Epithelial cell of esophagus (primary cell): ENCODE measurements around the gene SPRR2D.
"Not testable (repeated sequence)": the region's sequence is repeated elsewhere in the genome, so short reads cannot be mapped to it uniquely, and the experiment has no call there.

Experiments used
- DNase-seq: peaks from one replicate; pipeline ENCODE4 v3.0.0; 2010; ENCODE audit warnings: low read depth
- H3K4me3 ChIP-seq: 2 replicates; pipeline ENCODE4 v1.5.1; 2011; ENCODE audit warnings: mild to moderate bottlenecking, low read length, control low read depth
- CTCF ChIP-seq: IDR thresholded peaks from 2 replicates; pipeline ENCODE4 v1.5.1; 2011; ENCODE audit warnings: low read depth, mild to moderate bottlenecking, low read length, control low read depth, inconsistent platforms; ENCODE audit not compliant: insufficient read depth; ENCODE audit errors: missing control alignments

The SPRR2D gene

GRCh38 chr1:153058826-153059784 is 18.2 kb upstream of the SPRR2D start:
- DNase-seq: peak; percentile 54

GRCh38 chr1:153058154-153058553 is 17.2 kb upstream of the SPRR2D start:
- TF ChIP-seq CTCF: peak; percentile 13

More at GRCh38 chr1:153058826-153059784, 18.2 kb upstream of the SPRR2D start:
- H3K4me3 ChIP-seq: no peak overlapping the region
- TF ChIP-seq CTCF: no peak

GRCh38 chr1:153057375-153057774 is 16.5 kb upstream of the SPRR2D start, which contains the start of gene SPRR2A:
Gene SPRR2A, minus strand, starts transcription at chr1:153057512. Its CDS starts 777 bp downstream, at chr1:153056735.
- peak; percentile 66 for DNase-seq
- no peak for TF ChIP-seq CTCF
- no peak within 1 kb of the TSS for H3K4me3 ChIP-seq

More at GRCh38 chr1:153058154-153058553, 17.2 kb upstream of the SPRR2D start:
- no peak for DNase-seq
- H3K4me3 ChIP-seq: no peak overlapping the region

- TF ChIP-seq CTCF: peak; percentile 13
- not testable (repeated sequence) for H3K4me3 ChIP-seq
Observed at GRCh38 chr1:153056111-153056510, 15.2 kb upstream of the SPRR2D start.

GRCh38 chr1:153049211-153049610 is 8.3 kb upstream of the SPRR2D start:
- no peak for TF ChIP-seq CTCF
- H3K4me3 ChIP-seq: no peak overlapping the region

More at GRCh38 chr1:153056111-153056510, 15.2 kb upstream of the SPRR2D start:
- DNase-seq: not testable (repeated sequence)

GRCh38 chr1:153035211-153035610 is 5.7 kb downstream of the SPRR2D start:
- TF ChIP-seq CTCF: no peak
- H3K4me3 ChIP-seq: no peak overlapping the region
- peak; percentile 68 for DNase-seq

More at GRCh38 chr1:153049211-153049610, 8.3 kb upstream of the SPRR2D start:
- no peak for DNase-seq
